HL-60 (cell line): ENCODE data around the gene ARHGEF1.

ENCODE experiments used
- CTCF ChIP-seq: IDR thresholded peaks from one replicate; pipeline ENCODE4 v1.5.1; 2011; ENCODE audit warnings: low read length, control low read depth, inconsistent platforms; ENCODE audit not compliant: insufficient read depth
- POLR2AphosphoS5 ChIP-seq: IDR thresholded peaks from 2 replicates; pipeline ENCODE4 v1.6.1; 2012; ENCODE audit warnings: low read depth

- TF ChIP-seq CTCF, result no peak
- peak; percentile 58 for TF ChIP-seq POLR2AphosphoS5
These were observed 46.0 kb downstream of the ARHGEF1 start for GRCh38 chr19:41928754-41929535.
